Inflammatory macrophage treated with lipopolysaccharide for 1 hour (primary cell): Measurements from ENCODE around the gene HES2.
"Not testable (repeated sequence)": the region's sequence is repeated elsewhere in the genome, so short reads cannot be mapped to it uniquely, and the experiment has no call there.

ENCODE experiments used
- DNase-seq, 2 donors: peaks; one replicate each; pipeline ENCODE4 v3.0.0-alpha.2; 2020 to 2022

HES2 gene

GRCh38 chr1:6419804-6420453 lies at the start of gene HES2:
TSS of gene HES2 (minus strand) at chr1:6419919. CDS start at chr1:6419820, 99 bp downstream.
- DNase-seq, result no peak

GRCh38 chr1:6468729-6469461 lies 49.2 kb upstream of the HES2 start:
- no peak for DNase-seq

- DNase-seq, result no peak
Measured at GRCh38 chr1:6467744-6468688, 48.3 kb upstream of the HES2 start.

GRCh38 chr1:6467224-6467623 lies 47.5 kb upstream of the HES2 start:
- DNase-seq, result no peak

GRCh38 chr1:6466751-6467150 lies 47.0 kb upstream of the HES2 start:
- no peak for DNase-seq

GRCh38 chr1:6466023-6466422 lies 46.3 kb upstream of the HES2 start, which contains the start of gene TNFRSF25:
TSS of gene TNFRSF25 (minus strand) at chr1:6466173. CDS start at chr1:6466107, 66 bp downstream.
- no peak for DNase-seq

GRCh38 chr1:6465461-6466005 lies 45.8 kb upstream of the HES2 start:
- no peak for DNase-seq

- DNase-seq, result no peak
Measured at GRCh38 chr1:6464915-6465314, 45.2 kb upstream of the HES2 start.

- no peak for DNase-seq
Measured at GRCh38 chr1:6464514-6464836, 44.8 kb upstream of the HES2 start.

- no peak for DNase-seq
Measured at GRCh38 chr1:6463120-6463412, 43.3 kb upstream of the HES2 start.

- DNase-seq, result no peak
Measured at GRCh38 chr1:6462412-6463119, 42.8 kb upstream of the HES2 start.

- no peak for DNase-seq
Measured at GRCh38 chr1:6461538-6462411, 42.1 kb upstream of the HES2 start.

GRCh38 chr1:6461051-6461530 lies 41.4 kb upstream of the HES2 start:
- DNase-seq, result no peak

- peak; percentile 19 to 51 for DNase-seq
Measured at GRCh38 chr1:6460301-6461050, 40.8 kb upstream of the HES2 start.

GRCh38 chr1:6459850-6460265 lies 40.1 kb upstream of the HES2 start:
- DNase-seq, result no peak

GRCh38 chr1:6456800-6457466 lies 37.2 kb upstream of the HES2 start:
- no peak for DNase-seq

GRCh38 chr1:6455752-6456520 lies 36.2 kb upstream of the HES2 start:
- not testable (repeated sequence) for DNase-seq

- no peak for DNase-seq
Measured at GRCh38 chr1:6454856-6455751, 35.4 kb upstream of the HES2 start.
